ENCODE measurements around the gene TEX35.
"Not testable (repeated sequence)": the region's sequence is repeated elsewhere in the genome, so short reads cannot be mapped to it uniquely, and the experiment has no call there.

TEX35 gene

DNA sequence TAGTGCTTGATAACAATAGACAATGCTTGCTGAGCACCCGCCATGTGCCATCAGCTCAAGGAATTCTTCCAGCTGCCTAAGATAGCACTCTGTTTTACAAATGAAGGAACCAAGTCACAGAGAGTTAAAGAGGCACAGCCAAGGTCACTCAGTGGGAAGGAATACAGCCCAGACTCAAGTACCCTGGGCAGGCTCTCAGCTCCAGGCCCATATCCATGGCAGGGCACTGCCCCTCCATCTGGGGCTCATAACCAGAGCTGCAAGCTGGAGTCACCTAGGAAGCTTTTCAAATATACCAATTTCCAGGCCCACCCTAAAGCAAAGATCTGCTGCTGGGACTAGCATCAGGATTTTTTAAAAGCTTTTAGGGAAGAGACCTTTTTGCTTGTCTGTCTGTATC lies 17.8 kb upstream of the TEX35 start:
- DNase-seq, result no peak

DNA sequence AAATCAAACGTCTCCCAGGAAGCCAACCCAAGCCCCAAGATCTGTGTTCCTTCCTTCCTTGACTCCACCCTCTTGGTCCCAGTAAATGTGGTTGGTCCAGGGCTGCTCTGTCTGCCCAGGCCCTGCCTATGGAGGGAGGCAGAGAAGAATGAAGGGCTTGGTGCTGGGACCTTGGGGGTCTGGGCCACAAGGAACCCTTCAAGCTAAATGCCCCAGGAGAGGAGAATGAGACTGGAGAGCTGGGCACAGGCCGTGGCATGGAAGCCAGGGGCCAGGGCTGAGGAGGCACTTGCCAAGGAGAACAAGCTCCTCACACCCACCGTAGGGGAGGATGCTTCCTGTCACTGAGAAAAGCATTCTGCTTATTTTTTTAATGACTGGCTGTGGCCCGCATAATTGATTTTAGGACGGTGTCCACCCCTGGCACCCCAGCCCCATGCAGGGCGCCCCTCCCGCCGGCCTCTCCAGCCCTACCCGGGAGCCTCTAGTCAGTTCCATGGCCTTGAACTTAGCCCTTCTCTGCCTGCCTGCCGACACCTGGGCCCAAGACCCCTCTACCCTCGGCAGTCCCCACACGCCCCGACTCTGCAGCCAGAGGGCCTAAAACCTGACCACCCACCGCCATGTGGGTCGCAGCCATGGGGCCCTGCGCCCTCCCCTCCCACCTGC lies 17.0 kb upstream of the TEX35 start:
- no peak for DNase-seq

DNA sequence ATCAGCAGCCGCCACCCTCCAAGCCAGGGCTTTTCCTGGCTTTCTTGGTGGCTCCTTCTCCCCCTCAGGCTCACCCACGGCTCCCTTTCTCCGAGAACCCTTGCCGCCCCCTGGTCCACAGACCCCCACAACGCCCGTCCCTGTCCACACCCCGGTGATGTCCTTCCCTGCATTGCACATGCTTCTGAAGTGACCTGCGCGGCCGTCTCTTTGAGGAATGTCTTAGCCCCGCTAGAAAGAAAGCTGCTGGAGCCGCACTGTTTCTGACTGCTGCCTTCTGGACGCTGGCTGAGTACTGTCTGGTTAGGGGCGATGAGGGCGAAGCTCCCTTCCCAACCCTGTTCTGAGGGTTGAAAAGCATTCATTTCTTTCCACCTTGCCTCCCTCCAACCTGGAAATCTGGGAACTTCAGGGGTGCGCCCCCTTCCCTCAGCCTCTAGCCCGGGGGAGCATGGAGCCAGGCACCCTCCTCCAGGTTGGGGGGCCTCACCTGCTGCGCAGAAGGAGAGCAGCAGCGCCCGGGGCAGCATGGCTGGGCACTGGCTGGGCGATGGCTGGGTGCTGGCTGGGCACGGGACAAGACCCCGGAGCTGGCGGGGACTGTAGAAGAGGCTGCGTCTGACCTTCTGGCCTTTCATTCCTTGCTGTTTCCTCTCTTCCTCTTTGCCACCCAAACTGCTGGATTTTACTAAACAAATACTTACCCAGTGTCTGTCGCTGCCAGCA lies 16.3 kb upstream of the TEX35 start, which contains the start of gene CLEC20A:
Gene CLEC20A, minus strand, starts transcription at position 555 of the 726 bp plus-strand sequence. Its CDS starts 25 bp downstream, at position 530.
- DNase-seq, result no peak

DNA sequence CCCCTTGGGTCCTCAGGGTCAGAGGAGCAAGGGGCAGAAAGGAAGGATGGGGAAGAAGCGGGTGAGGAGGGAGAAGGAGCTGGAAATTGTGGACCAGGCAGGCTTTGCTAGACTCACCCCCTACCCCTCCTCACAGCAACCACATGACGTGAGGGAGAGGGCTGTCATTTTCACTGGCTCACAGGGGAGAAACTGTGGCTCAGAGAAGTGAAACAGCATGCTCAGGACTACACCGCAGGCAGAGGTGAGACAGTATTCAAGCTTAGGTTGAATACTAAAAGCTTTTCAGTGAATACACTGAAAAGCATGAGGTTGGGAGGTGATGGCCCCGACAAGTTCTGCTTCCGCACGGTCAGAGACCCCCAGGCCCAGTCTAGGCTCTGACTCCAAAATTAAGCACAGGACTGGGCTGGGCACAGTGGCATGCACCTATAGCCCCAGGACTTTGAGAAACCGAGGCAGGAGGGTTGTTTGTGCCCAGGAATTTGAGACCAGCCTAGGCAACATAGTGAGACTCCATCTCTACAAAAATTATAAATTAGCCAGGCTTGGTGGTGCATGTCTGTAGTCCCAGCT lies 14.9 kb upstream of the TEX35 start:
- no peak for DNase-seq

DNA sequence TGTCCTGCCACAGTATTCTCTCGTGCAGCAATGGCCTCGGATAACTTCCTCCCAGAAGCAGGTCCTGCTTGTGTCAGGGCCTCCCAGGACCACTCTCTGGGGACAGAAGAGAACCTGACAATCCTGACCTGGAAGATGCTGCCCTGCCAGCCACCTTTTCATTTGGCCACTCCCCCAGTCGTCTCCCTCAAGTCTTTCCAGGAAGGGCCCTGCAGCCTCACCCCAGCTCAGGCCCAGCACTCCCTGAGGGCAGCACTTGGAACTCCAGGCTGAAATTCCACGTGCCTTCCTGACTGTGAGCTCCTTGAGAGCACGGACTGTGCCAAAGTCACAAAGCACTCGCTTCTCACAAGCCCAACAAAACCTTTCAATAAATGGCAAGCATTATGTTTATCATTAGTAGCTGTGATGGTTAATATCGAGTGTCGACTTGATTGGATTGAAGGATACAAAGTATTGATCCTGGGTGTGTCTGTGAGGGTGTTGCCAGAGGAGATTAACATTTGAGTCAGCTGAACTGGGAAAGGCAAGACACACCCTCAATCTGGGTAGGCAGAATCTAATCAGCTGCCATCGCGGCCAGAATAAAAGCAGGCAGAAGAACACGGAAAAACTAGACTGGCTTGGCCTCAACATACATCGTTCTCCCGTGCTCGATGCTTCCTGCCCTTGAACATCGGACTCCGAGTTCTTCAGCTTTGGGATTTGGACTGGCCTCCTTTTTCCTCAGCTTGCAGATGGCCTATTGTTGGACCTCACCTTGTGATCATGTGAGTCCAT lies 13.8 kb upstream of the TEX35 start:
- no peak for DNase-seq

DNA sequence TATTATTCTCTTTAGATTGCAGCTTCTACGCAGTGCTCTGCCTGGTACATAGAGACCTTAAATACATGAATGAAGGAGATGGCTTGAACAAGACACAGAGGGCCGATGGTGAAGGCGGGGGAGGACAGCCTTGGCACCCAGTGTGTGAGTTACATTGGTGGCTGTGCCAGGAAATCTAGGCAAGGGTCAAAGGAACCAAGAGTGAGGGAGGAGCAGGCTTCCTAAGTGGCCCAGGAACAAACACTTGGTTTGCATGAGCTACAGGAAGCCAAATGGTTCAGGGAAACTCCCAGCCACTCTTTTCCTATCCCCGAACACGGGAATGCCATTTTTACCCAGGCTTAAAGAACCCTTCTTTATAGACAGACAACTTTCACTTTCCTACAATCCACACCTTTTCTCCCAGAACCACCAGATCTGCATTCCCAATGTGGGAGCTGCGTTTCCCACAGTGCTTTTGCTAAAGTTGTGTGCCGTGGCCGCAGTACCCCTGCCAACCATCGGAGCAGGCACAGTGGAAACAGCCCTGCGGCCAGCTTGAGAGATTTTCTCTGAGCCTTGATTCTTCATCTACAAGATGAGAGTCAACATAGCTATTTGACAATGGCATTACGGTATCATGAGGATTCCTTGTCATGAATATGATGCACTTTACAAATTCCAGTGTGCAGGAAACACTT lies 12.7 kb upstream of the TEX35 start:
- DNase-seq, result no peak

DNA sequence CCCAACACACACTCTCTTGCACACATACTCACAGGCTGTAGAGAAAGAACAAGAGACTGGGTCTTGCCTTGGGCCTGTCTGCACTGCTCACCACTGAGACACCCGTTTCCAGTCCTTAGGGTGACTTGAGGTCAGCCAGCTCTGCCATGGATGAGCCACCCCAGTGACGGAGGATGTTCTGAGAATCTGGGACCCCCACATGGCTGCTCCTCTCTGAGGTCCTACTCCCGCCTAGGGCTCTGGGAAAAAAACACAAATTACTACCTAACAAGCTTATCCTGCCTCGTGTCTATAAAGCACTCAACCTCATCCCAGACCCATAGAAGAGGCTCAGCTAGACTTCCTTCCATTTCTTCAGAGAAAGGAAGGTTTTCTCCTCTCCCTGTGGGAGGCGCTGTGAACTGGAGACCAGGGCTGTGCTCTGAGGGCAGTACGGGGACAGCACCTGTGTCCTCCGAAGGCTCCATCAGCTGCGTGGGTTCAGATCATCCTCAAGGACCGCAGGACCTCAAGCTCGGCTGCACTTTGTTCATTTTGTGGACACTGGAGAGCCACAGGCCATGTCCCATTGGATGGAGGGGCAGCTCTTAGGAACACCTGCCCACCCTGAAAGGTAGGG lies 11.9 kb upstream of the TEX35 start:
- no peak for DNase-seq

DNA sequence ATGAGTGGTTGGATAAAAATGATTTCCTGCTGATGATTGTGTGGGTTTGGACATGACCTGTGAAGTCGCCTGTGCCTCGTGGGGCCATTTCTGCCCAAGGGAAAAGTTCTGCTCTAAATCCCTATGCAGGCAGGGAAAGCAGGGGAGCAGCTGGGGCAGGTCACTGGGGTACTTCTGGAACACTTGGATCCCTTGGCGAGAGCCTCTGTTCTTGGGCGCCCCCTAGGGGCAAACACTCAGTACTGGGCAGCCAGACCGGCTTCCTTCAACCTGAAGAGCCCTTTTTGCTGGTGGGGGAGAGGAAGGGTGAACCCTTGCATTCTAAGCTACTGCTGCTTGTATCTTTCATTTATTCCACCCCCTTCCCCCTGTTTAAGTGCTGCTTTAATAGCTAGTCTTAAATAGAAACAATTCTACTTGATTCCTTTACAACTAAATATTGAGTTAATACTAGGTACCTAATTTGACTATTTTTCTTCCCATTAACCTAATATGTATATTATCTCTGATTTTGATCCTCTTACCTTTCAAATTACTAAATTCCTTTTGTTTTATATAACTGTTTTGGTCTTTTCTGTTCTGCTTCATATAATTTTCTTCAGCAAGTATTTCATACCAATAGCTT lies 11.1 kb upstream of the TEX35 start:
- DNase-seq, result no peak

DNA sequence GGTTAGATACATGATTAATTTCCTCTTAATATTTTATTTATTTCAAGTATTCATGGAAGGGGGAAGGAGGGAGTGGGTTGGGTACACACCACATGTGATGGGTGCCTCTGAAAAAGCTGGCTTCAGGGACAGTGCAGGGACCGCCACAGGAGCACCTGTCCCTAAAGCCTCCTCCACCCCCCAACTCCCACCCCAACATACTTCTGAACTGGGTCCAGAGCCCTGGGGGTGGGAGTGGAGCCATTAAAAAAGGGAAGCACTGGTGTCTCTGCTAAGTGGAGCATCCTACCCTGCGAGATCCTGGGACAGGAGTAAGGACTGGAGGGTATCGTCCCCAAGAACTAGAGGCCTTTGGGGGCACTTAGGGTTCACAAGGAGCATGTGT lies 10.6 kb upstream of the TEX35 start:
- no peak for DNase-seq

DNA sequence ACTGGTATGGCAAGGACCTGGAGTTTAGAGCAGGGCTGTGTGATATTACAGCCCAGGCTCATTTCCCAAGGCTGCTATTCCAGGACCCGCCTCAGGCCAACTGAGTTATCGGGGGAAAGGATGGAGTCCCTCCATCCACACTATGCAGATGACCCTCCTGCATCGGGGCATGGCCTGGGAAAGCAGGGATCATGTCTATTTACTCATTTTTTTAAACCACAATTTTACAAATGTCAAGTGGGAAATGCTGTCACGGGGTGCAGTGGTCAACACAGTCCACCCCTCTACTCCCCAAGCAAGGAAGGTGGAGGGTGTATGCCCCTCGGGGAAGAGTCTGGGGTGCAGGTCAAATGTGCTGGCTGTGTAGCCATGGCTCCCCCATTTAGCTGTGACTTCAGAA lies 10.1 kb upstream of the TEX35 start:
- DNase-seq, result no peak

DNA sequence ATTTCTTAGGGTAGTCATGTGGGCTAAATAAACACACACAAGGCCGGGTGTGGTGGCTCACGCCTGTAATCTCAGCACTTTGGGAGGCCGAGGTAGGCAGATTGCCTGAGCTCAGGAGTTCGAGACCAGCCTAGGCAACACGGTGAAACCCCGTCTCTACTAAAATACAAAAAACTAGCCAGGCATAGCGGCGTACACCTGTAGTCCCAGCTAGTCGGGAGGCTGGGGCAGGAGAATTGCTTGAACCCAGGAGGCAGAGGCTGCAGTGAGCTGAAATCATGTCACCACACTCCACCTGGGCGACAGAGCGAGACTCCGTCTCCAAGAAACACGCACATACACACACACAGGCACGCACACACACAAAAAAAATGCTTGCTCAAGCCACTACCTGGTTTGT lies 9.6 kb upstream of the TEX35 start:
- not testable (repeated sequence) for DNase-seq

DNA sequence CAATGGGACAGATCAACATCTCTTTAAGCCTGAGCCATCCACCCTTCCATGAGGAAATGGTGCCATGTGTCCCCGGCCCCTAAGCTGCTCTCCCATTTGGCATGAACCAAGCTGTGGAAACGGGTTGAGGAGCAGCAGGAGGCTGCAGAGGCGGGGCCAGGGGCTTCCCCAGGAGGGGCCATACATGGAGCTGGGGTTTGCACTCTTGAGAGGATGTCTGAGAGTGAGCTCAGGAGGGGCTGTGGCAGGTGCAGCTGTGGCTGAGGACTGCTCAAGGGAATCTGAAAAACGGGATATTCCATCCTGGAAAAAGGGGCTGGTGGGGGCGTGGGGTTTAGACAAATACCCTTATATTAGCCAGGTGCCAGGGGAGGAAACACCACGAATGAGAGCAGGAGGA lies 9.1 kb upstream of the TEX35 start:
- no peak for DNase-seq

DNA sequence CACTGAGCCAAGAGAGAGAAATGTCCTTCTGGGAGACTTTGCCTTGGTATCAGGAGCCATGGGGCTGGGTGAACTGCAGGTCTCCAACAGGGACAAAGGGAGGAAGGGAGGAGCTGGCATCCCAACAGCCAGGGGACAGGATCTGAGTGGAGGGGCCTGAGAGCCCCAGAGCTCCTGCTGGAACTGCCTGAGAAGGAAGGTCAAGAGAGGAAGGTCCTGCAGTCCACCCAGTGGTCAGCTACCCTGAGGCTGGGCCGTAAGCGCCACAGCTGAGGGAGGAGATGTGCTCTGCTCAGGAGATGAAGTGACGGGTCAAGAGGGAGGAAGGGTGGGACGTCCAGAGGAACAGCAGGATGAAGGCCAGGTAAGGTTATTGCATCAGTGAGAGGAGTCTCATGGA lies 8.6 kb upstream of the TEX35 start:
- DNase-seq, result no peak

DNA sequence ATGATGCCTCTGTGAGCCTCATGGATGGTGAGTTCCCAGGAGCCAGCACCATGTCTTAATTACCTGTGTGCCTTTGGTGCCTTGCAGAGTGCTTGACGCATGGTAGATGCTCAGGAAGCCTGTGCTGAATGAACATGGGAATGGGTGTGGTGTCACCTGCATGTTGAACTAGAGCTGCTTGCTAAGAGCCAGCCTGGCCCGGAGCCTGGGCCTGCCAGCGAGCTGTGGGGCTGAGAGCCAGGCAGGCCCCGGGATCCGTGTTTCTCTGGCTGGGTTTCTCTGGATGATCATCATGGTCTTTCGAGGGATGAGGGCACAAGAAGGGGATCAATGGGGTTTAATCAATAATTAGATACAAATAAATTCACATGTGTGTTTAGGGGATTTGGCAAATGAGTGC lies 6.7 kb upstream of the TEX35 start:
- no peak for DNase-seq

DNA sequence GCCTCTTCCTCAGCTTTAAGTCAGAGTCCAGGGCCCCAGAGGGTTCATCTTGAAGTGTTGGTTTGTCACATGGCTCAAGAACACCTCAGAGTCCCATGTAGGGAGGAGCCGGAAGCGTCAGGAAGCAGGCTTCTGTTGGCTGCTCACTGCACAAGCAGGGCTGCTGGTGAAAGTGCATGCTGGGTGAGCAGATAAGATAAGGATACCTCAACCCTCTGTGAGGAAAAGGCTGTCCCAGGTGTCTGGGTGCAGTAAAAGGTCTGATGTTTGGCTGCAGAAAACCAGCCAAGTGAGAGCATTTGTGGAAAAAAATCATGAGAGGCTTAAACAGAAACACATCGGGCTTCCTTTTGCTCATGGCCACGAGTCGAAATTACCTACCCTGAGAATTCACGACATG lies 6.2 kb upstream of the TEX35 start:
- DNase-seq, result no peak

DNA sequence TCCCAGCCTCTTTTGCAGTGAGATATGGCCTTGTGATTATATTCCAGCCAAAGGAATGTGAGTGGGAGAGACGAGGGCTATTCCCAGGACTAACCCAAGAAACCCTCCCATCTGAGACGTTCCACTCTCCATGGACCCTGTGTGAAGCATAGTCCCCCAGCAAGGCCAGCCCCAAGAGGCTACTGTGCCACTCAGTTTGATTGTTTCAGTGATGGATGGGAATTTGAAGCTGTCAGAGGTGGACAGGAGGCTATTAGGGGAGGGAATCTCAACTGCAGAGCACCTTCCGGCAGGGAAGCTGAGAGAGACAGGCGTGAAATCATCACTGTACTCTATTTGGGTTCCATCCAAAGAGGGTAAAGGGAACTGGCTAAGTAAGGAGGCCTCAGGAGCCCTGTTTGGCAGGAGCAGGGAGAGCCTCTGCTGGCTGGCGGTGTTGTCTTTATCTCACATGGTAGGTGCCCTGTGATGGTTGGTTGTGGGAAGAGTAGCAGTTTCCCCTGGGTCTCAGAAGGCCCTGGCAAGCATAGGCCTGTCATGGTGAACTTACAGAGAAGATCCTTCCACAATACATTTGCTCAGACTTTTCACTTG lies 3.4 kb upstream of the TEX35 start:
- DNase-seq, result no peak

DNA sequence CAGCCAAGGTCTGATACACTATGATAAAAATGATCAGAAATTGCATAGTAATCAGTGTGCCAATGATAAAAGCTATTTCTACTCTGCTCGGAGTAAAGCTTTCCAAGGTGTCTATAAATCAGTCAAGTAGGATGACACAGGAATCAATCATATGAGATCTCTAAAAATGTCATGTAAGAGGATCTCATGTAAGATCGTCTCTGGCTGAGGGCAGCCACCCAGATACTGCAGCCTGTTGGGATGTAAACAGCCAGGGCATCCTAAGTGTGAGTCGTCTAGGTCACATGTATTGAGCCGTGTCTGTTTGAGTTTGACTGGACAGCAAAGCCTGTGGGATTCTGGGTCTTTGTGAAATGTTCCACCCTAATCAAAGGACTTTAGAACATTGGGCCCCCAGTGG lies 2.8 kb upstream of the TEX35 start:
- DNase-seq, result no peak

DNA sequence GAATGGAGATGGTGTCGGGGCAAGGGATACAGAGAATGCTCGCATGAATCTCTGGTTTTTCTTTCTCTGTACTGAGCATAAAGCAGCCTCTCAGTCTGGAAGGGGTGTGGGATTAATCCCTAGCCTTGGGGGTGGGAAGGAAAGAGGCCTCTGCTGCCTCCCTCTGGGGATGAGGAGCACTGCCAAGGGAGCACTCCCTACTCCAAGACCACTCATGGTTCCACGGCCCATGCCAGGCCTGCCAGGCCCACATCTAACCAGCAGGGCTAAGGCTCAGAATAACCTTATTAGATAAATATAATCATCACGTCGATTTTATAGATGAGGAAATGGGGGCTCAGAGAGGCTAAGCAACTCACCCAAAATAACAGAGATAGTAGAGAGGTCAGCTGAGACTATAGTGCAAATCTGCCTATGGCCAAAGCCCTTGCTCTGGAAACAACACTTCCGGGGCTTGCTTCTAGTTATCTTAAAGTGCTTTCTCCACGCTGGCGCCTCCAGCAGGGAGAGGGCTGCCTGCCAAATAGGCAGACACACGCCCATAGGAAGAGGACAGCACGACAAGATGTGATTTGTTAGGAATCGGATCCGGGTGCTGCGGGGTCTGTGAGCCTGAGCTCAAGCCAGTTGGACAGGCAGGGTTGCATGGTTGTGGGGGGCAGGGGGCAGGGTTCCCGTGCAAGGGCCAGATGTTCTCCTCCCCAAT lies 522 bp downstream of the TEX35 start:
- no peak for DNase-seq

DNA sequence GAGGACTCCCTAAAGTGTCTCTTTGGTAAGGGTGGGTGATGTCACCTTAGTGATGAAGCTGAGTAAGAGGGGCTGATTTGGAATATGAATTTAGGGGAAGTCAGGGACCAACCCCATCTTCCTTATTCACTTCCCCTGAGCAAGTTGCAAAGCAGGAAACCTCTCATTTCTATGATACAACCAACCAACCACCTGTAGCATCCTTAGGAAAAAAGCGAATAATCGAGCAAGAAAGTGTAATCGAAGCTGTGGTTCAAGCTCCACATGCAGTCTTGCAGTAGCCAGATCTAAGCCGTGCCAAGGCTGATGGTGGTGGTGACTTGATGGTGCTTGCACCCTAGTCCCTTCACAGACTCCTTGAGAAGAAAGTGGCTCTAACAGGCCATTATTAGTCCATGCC lies 3.2 kb downstream of the TEX35 start:
- DNase-seq, result no peak

DNA sequence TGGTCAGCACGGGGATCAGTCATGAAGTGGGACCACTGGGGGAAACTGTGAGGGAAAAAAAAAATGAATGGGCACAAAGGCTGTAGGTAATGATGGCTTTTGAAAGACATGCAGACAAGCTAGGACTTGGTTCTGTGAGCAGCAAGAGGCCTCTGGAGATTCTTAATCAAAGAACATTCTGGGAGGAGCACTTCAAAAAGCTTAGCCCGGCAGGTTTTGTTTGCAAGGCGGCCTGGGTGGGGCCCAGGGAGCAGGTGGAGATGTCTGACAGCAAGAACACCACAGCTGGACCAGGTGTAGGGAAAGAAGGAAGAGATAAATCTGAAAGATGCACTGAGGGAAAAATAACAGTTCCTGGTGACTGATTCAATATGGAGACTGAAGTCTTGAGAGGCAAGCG lies 6.0 kb downstream of the TEX35 start:
- DNase-seq, result no peak

DNA sequence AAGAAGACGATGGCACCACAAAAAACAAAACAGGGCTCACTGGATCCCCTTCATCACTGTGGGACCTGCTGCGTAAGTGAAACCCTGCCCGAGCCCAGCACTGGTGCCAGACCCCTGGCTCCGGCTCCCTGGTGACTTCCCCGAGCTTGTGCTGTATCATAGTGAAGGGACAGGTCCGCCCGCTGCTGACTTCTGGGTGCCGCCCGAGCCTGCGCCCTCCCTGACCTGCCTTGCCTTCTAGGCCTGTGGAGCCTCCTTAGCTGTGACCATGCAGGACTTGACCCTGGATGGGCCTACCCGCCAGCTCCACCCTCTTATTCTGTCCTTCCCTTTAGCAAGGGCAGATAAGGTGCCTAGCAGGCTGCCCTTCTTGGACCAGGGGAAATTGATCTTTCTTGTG lies 7.9 kb downstream of the TEX35 start:
- no peak for DNase-seq
